GM19324 (cell line): ENCODE measurements around the gene MAP3K6.

ENCODE experiments used
- ATAC-seq: cut with Tn5 transposase; IDR thresholded peaks from one replicate; pipeline ENCODE4 v1.9.1; 2021; ENCODE audit warnings: mild to moderate bottlenecking, moderate library complexity; ENCODE audit not compliant: unreplicated experiment, low FRiP score

Gene MAP3K6

DNA sequence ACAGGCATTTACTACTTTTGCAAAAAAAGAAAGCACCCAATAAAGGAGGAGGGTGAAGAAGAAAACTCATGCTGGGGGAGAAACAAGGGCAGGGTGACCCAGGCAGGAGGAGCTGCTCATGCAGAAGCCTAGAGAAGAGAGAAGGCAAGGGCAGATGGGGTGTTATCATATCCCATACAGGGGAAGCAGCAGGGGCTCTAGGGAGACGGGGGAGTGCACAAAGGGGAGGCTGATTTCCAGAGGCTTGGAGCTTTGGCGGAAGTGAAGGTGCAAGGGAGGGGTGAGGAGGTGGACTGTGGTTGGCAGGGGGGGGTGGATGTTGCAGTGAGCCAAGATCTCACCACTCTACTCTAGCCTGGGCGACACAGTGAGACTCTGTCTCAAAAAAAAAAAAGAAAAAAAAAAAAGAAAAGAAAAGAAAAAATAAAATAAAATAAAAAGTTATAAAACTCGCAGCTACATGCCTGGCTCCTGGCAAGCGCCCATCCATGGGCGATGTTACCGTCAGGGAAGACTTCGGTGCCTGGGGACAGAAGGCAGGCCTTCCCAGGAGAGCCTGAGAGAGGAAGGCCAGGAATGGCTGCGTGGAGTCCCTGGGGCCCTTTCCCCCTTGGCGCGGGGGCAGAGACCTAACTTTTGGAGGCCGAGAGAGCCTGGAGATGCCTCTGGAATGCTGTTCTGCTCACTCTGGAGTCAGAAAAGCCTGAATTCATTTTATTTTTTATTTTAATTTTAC is 11.2 kb upstream of the MAP3K6 start:
- ATAC-seq: no peak

DNA sequence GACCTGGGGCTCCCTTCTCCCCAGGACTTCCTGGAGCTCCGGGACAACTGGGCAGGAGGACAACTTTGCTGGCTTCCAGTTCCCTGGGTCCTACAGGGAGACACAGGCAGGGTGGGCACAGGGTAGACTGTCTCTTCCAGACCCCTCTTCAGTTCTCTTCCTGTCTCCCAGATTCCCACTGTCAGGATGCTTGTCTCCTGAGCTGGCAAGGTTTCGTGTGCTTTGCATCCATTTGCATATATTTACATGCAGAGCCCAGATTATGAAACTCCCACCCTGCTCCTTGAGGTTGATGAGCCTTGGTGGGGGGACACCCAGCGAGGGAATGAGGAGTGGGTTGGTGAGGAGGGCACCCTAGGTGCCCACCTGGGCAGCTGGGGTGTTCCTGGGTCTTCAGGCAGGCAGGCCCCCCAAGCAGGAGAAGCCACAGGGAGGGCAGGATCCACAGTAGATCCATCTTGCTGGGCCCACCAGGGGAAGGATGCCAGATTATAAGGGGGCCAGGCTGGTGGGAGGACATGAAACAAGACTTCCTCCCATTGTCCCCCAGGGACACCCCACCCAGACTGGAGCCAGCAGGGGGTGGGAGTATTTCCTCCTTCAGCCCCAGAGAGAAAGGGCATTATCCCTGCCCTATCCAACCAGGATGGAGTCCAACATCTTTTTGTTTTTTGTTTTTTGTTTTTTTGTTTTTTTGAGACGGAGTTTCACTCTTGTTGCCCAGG is 7.8 kb upstream of the MAP3K6 start, which contains the start of gene FCN3:
FCN3 (minus strand) TSS at position 463 of the 725 bp plus-strand sequence; CDS start at position 457, 6 bp downstream.
- no peak for ATAC-seq

- ATAC-seq: no peak
Observed at GRCh38 chr1:27372808-27373690, 6.3 kb upstream of the MAP3K6 start.

DNA sequence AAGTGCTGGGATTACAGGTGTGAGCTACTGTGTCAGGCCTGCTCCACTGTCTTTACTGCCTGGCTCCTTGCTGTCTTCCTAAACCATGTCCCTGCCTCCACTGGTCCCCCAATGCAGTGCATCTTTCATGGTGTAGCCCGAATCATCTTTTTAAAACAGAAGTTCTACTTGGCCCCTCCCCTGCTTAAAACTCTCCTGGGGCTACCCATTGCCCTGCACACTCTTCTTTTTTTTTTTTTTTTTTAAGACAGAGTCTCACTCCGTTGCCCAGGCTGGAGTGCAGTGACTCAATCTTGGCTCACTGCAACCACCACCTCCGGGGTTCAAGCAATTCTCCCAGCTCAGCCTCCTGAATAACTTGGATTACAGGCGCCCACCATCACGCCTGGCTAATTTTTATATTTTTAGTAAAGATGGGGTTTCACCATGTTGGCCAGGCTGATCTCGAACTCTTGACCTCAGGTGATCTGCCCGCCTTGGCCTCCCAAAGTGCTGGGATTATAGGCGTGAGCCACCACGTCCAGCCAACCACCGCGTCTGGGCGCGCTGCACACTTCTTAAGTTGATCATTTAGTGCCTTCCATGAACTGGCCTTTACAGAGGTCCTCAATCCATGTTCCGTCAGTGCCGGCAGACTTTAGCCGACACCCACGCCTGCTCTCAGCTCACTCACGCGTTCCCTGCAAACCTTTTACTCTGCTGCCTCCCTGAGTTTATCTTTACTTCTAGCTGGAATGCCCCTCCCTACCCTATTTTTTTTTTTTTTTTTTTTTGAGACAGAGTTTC is 5.5 kb upstream of the MAP3K6 start:
- ATAC-seq: no peak

DNA sequence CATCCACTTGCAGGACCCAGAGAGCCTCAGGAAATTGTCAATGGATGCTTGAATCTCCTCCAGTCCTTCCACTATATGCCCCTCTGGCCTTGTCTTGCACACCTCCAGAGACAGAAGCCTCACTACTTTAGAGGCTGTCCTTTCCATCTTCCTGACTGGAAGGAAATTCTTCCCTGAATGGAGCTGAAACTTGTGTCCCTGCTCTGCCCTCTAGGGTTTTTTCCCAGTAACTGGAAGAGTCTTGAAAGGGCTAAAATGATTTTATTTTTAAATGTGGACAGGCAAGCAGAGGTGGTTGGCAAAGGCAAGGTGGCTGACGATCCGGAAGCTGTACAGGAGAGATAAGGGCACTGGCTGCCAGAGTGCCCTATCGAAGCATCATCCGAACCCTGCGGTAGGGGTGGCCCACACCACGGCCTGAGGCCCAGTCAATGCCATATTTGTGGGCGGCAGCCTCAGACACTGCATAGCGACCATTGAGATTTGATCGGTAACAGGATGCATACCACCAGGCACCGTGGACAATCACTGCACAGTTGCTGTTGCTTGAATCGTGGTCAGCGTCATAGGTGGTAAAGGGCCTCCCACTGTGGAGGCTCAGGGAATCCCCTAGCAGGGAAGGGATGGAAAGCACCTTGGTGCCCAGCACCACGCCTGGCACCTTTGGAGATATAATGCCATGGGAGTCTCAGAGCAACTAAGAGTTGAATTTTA is 2.3 kb upstream of the MAP3K6 start:
- no peak for ATAC-seq

- ATAC-seq: no peak
Observed at GRCh38 chr1:27367160-27367650, 444 bp upstream of the MAP3K6 start.

DNA sequence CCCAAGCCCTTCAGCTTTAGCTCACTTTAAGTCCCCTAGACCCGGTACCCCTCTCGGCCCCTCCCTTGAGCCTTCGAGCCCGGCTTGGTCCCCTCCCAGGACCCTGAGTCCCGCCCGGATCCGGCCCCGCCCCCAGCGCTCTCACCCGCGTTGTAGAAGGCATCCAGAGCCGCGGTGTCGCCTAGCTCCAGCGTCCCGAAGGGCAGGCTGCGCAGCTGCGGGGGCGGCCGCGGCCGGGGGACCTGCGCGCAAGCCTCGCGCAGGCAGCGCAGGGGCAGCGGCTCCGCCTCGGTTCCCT is 699 bp downstream of the MAP3K6 start:
- ATAC-seq: no peak

GRCh38 chr1:27365372-27366112 is 1.2 kb downstream of the MAP3K6 start:
- no peak for ATAC-seq

DNA sequence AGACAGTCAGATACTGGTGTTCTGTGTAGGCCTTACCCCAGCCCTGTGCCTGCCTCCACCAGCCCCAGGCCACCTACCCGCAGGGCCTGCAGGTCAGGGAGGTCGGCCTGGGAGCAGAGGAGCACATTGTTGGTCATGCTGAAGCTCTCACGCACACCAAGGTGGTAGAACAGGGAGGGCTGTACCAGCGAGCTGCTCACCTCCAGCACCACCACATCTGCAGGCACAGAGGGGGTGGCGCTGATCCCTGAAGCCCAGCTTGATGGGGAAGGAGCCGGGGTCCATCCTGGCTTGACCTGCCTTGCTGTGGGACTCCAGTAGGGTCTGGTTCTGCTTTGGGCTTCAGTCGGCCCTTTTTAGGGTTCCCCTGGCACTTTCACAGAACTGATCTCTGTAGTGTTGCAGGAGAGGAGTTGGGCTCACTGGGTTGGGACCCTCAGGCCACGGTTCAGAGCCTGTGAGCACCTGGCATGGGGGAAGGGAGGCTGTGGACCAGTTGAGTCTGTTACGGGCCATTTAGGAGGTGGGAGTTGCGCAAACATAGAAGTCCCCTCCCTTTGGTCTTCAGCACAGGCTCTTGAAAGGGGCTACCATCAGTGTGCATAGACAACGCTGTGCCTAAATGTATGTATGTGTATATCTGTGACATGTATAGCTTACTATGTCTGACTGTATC is 1.9 kb downstream of the MAP3K6 start:
- no peak for ATAC-seq

DNA sequence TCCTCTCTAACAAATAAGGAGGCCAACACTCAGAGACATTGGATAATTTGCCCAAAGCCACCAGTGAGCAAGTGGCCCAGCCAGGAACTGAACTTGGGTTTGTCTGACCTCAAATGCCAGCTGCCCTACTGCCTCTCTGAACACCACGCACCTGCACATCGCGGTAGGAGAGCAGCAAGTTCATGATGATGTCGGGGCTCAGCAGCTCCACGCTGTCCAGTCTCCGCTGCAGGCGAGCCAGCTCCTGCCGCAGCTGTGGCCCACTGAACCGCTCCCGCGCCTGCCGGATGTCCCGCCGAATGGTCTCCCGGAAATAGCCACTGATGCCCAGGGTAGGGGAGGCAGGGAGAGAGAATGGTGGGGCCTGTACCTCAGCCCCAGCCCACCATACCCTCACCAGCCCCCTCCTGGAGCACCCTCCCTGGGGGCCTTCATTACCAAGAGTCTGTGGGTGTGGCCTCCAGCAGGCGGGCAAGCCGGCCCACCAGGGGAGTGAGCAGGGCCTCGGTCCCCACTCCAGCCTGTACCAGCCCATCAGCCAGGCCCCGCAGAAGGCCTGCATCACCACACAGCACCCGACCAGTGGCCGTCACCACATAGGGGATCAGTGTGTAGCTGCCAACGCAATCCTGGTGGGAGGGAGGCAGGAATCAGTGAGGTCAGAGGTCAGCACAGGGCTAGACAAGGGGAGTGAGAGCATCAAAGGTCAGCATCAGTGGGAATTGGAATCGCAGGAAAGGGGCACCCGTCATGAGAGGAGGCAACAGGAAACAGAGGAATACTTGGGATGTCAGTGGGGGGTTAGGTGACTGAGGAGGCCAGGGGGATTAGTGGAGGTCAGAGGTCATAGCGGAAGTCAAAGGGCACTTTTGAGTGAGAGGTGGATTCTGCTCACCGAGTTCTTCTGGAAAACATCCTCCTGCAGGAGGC is 2.7 kb downstream of the MAP3K6 start:
- ATAC-seq: no peak

DNA sequence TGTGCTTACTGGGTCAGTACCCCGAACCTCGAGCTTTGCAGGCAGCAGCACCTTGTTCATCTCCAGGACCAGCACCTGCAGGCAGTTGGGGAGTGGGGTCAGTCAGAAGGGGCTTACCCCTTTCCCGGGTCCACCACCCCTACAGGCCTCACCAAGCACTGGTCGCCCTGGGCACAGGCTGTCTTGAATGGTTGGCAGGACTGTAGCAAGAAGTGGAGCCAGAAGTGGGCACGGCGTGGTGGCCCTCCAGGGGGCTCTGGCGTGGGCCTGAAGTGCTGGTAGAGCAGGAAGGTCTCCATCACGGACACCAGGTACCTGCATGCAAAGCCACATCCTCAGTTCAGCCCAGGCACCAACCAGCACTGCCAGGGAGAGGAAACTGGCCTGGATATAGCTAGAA is 5.2 kb downstream of the MAP3K6 start:
- ATAC-seq: no peak

- no peak for ATAC-seq
Observed at GRCh38 chr1:27361044-27361402, 5.7 kb downstream of the MAP3K6 start.

- ATAC-seq: no peak
Observed at GRCh38 chr1:27360159-27361043, 6.4 kb downstream of the MAP3K6 start.

GRCh38 chr1:27359822-27360158 is 7.0 kb downstream of the MAP3K6 start:
- ATAC-seq: no peak

GRCh38 chr1:27358928-27359313 is 7.8 kb downstream of the MAP3K6 start:
- no peak for ATAC-seq

DNA sequence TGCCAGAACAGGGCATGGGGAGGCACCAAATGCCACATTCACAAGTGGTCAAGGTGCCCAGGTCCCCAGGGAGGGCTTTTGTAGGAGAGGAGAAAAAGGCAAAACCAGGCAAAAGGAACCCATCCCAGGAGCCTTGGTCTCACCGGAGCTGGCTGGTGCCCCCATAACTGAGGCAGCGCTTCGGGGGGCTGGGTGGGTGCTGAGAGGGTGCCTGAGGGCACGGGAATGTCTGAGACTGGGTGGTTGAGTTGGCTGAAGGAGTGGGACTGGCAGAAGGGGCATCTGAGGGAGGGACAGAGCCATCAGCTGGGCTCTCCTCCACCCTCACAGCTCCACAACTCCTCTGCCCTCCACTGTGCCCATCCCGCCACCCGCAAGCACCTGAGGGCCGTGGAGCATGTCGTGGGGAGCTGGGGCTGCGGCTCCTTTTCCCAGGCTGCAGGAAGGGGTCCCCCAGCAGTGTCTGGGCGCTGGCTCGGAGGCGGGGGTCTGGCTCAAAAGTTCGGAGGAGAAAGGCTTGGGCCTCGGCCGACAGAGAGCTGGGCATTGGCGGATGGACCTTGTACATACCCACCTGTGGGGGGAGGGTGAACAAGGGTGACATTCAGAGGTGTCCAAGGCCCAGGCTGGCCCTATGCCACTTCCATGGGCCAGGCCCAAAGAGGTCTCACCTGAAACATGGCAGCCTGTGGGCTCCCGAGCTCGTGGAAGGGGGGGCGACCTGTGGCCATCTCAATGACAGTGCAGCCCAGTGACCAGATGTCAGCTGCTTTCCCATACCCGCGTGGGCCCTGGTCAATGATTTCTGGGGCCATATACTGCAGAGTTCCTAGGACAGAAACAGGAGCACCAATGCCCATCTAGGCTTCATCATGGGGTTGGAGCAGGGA is 8.5 kb downstream of the MAP3K6 start:
- no peak for ATAC-seq
